Endothelial cell of umbilical vein (primary cell): ENCODE results near the gene KTN1. TPM values are rescaled to one million over a fixed set of nuclear protein-coding genes. Genes with fewer than 3 reads are reported as not detected.

Experiments used
- BruUV-seq: library from RNA; stranded (reverse); fragments of 400-500 nt; replicated peaks from 2 replicates; lab custom pipeline; 2021; lab: Mats Ljungman, UMichigan
- CTCF ChIA-PET: fragments of 300-600, 350-600 bp; sonication (Branson Sonifier 250); formaldehyde crosslinking; loops from one replicate; lab custom pipeline; 2021; ENCODE audit warnings: antibody characterized with exemption, inconsistent platforms; lab: Charles Lee
- POLR2A ChIA-PET: fragments of 300-600, 350-600 bp; sonication (Branson Sonifier 250); formaldehyde crosslinking; loops from one replicate; lab custom pipeline; 2021; ENCODE audit warnings: antibody characterized with exemption, inconsistent platforms; lab: Charles Lee
- DNase-seq: peaks from one replicate; pipeline ENCODE4 v3.0.0-alpha.2; 2011; ENCODE audit warnings: low read depth, low spot score
- FAIRE-seq: peaks from 2 replicates; lab custom pipeline; 2011; peaks lifted over from hg19 to GRCh38; lab: Jason Lieb, UNC
- H2AFZ ChIP-seq: 2 replicates; pipeline ENCODE4 v1.6.0; 2012; ENCODE audit warnings: low read depth, low read length, control low read depth, inconsistent platforms
- H3K27ac ChIP-seq: 2 replicates; pipeline ENCODE4 v1.5.1; 2011; ENCODE audit warnings: low read depth, mild to moderate bottlenecking, control low read depth, low read length, moderate library complexity; ENCODE audit not compliant: insufficient read depth
- H3K27me3 ChIP-seq, 2 experiments: 2 replicates each; pipeline versions ENCODE4 v1.6.0 to v1.6.1; 2011; ENCODE audit warnings: low read length in 2 of 2, mixed read lengths in 1 of 2; ENCODE audit not compliant: control insufficient read depth in 2 of 2, insufficient read depth in 2 of 2
- H3K36me3 ChIP-seq, 2 experiments: 2 replicates in 1 of 2; 3 replicates in 1 of 2; pipeline ENCODE4 v1.5.1; 2011; ENCODE audit warnings: low read length in 2 of 2, mild to moderate bottlenecking in 1 of 2, moderate library complexity in 1 of 2; ENCODE audit not compliant: control insufficient read depth in 2 of 2, insufficient read depth in 2 of 2; ENCODE audit errors: extremely low read depth in 1 of 2
- H3K4me1 ChIP-seq: 3 replicates; pipeline ENCODE4 v1.5.1; 2011; ENCODE audit warnings: mild to moderate bottlenecking, low read length; ENCODE audit not compliant: control insufficient read depth, insufficient read depth; ENCODE audit errors: extremely low read depth
- H3K4me2 ChIP-seq: 2 replicates; pipeline ENCODE4 v1.6.1; 2011; ENCODE audit warnings: low read length, control low read depth, mixed read lengths; ENCODE audit not compliant: insufficient read depth
- H3K4me3 ChIP-seq, 3 experiments: fragments of 200-600 bp in 1 of 3; sonication (generic), shearing (Covaris generic) in 1 of 3; replicated peaks in 1 of 3; 2 replicates each; pipeline ENCODE4 v1.5.1; 2011 to 2016; ENCODE audit warnings: control low read depth in 3 of 3, low read length in 3 of 3, mild to moderate bottlenecking in 2 of 3, inconsistent platforms in 1 of 3, low read depth in 1 of 3, moderate library complexity in 1 of 3; ENCODE audit not compliant: insufficient read depth in 1 of 3
- H3K79me2 ChIP-seq: 2 replicates; pipeline ENCODE4 v1.6.0; 2012; ENCODE audit warnings: low read length, inconsistent platforms; ENCODE audit not compliant: control insufficient read depth, insufficient read depth
- H3K9ac ChIP-seq: replicated peaks from 2 replicates; pipeline ENCODE3; 2011; ENCODE audit warnings: low read length, control low read depth; ENCODE audit not compliant: insufficient read depth; ENCODE audit errors: extremely low read depth
- H3K9me1 ChIP-seq: replicated peaks from 3 replicates; pipeline ENCODE4 v1.6.0; 2011; ENCODE audit warnings: mild to moderate bottlenecking, low read length; ENCODE audit not compliant: control insufficient read depth, insufficient read depth; ENCODE audit errors: extremely low read depth
- H3K9me3 ChIP-seq: replicated peaks from 2 replicates; pipeline ENCODE4 v1.5.1; 2012; ENCODE audit warnings: low read length, inconsistent platforms; ENCODE audit not compliant: control insufficient read depth, insufficient read depth
- H4K20me1 ChIP-seq: replicated peaks from 2 replicates; pipeline ENCODE3; 2011; ENCODE audit warnings: mild to moderate bottlenecking, low read length; ENCODE audit not compliant: control insufficient read depth, insufficient read depth; ENCODE audit errors: extremely low read depth
- EZH2 ChIP-seq: IDR thresholded peaks from 2 replicates; pipeline ENCODE4 v1.6.1; 2012; ENCODE audit warnings: borderline replicate concordance, low read depth, mild to moderate bottlenecking, moderate library complexity, low read length, inconsistent platforms; ENCODE audit not compliant: severe bottlenecking
- FOS ChIP-seq: IDR thresholded peaks from 2 replicates; pipeline ENCODE4 v1.6.1; 2011; ENCODE audit warnings: mild to moderate bottlenecking, low read length, moderate library complexity, borderline replicate concordance; ENCODE audit not compliant: insufficient read depth
- GATA2 ChIP-seq: IDR thresholded peaks from 2 replicates; pipeline ENCODE4 v1.7.0; 2011; ENCODE audit warnings: low read depth, mild to moderate bottlenecking, moderate library complexity, mixed read lengths, low read length; ENCODE audit not compliant: insufficient read length, insufficient read depth
- JUN ChIP-seq: IDR thresholded peaks from 2 replicates; pipeline ENCODE4 v1.6.1; 2011; ENCODE audit warnings: borderline replicate concordance, low read depth; ENCODE audit not compliant: insufficient read length, insufficient read depth
- MYC ChIP-seq: IDR thresholded peaks from one replicate; pipeline ENCODE4 v1.6.1; 2011; ENCODE audit warnings: mild to moderate bottlenecking, low read depth, low read length
- POLR2A ChIP-seq: IDR thresholded peaks from 2 replicates; pipeline ENCODE4 v1.6.1; 2012; ENCODE audit warnings: low read depth, mild to moderate bottlenecking, control low read depth, low read length
- POLR2AphosphoS5 ChIP-seq: IDR thresholded peaks from 2 replicates; pipeline ENCODE4 v1.6.1; 2012; ENCODE audit warnings: low read depth, mild to moderate bottlenecking, control low read depth, low read length, moderate library complexity; ENCODE audit not compliant: insufficient read depth
- dilution Hi-C: fragments of 300-500 bp; cut with MboI; formaldehyde crosslinking; loops from one replicate; pipeline ENCODE4 v1.15.0; 2019; ENCODE audit warnings: low sequenced_read_pairs; ENCODE audit not compliant: extremely low pct_ligation_motif_present
- intact Hi-C: fragments of 100-400 bp; cut with micrococcal nuclease; formaldehyde crosslinking; loops from one replicate; pipeline ENCODE4 v1.10.0; 2022
- polyA plus RNA-seq, 4 experiments: library from polyadenylated mRNA; depleted of rRNA in 3 of 4; stranded (reverse) in 3 of 4; unstranded in 1 of 4; fragments of >200 nt; gene quantifications; 2 replicates each; pipeline versions ENCODE4 v1.2.1 to v1.2.3, GENCODE V29; 2011 to 2012; ENCODE audit warnings: missing spikeins in 1 of 4
- total RNA-seq: library from RNA; stranded (reverse); gene quantifications from 2 replicates; pipeline ENCODE4 v1.2.3, GENCODE V29; 2021
- TF ChIP-seq, protein P1 (sequence below), 2 donors: IDR thresholded peaks; 1 replicate in 1 of 2; 2 replicates in 1 of 2; pipeline ENCODE4 v1.5.1; 2011; ENCODE audit warnings: low read length in 2 of 2, mild to moderate bottlenecking in 2 of 2, moderate library complexity in 2 of 2, control low read depth in 1 of 2, inconsistent platforms in 1 of 2, low read depth in 1 of 2; ENCODE audit not compliant: insufficient read depth in 1 of 2; ENCODE audit errors: extremely low read depth in 1 of 2
- TF ChIP-seq, protein P2 (sequence below): IDR thresholded peaks from 2 replicates; pipeline ENCODE4 v1.6.1; 2011; ENCODE audit not compliant: insufficient read depth, insufficient read length

KTN1 gene
- total and polyA plus RNA-seq, 2 donors (not counting 3 experiments of a cell fraction or from before 2014, with no cell fraction given), result 33.2 to 148 TPM

DNA sequence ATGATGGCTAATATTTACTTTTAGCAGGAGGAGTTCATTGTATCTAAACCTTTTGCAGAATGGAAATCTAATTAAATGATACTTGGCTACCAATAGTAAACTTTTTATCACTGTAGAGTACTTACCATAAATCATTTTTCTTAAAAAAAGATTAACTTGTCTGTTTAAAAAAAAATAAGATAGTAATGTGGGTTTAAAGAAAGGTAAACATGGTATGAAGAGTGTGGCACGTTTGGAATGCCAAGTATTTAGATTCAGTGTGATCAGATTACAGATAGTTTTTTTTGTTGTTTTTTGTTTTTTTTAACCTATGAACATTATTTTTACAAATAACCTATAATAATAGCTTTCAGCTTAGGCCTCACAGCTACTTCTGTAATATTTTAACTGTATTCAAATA lies 25.8 kb downstream of the KTN1 start:
- Histone ChIP-seq H3K79me2 (peaks cover 78% of the 10 kb centered on the region), H3K27ac (peak overlapping the region; percentile 13), H4K20me1 (no peaks in the 10 kb centered on the region), H3K4me3 (no peak overlapping the region), H3K4me1 (peaks cover 48% of the 10 kb centered on the region), H3K36me3 (no peaks in the 10 kb centered on the region), H3K27me3 (no peaks in the 10 kb centered on the region), H2AFZ (no peak overlapping the region), H3K9me1 (no peaks in the 10 kb centered on the region), H3K9ac (no peak overlapping the region), H3K4me2 (peak overlapping the region; percentile 43), H3K9me3 (no peaks in the 10 kb centered on the region)
- TF ChIP-seq, protein P1, sequence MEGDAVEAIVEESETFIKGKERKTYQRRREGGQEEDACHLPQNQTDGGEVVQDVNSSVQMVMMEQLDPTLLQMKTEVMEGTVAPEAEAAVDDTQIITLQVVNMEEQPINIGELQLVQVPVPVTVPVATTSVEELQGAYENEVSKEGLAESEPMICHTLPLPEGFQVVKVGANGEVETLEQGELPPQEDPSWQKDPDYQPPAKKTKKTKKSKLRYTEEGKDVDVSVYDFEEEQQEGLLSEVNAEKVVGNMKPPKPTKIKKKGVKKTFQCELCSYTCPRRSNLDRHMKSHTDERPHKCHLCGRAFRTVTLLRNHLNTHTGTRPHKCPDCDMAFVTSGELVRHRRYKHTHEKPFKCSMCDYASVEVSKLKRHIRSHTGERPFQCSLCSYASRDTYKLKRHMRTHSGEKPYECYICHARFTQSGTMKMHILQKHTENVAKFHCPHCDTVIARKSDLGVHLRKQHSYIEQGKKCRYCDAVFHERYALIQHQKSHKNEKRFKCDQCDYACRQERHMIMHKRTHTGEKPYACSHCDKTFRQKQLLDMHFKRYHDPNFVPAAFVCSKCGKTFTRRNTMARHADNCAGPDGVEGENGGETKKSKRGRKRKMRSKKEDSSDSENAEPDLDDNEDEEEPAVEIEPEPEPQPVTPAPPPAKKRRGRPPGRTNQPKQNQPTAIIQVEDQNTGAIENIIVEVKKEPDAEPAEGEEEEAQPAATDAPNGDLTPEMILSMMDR (IDR thresholded peaks at IDR 0.05; ENCODE audit: extremely low read depth in 1 of 2, insufficient read depth in 1 of 2, low read depth in 1 of 2, low read length in 2 of 2), result no peak
- peak; percentile 26 for TF ChIP-seq GATA2
- CTCF ChIA-PET, result interaction anchor here (0.7 to 2.9 kb wide), 6 partner anchors 9 to 168 kb away, joined by 3 to 14 read pairs (median 3); no protein-coding TSS in a partner anchor
- DNase-seq (peak; percentile 46), FAIRE-seq (no peak)
- dilution Hi-C loops, result no loop called here
- BruUV-seq, result no TSS peak
- POLR2A ChIA-PET, result no interaction called here
- intact Hi-C loops, result loop anchor here (2.0 kb wide), 1 partner anchor 25 kb away; the partner anchor contains the start of gene KTN1

DNA sequence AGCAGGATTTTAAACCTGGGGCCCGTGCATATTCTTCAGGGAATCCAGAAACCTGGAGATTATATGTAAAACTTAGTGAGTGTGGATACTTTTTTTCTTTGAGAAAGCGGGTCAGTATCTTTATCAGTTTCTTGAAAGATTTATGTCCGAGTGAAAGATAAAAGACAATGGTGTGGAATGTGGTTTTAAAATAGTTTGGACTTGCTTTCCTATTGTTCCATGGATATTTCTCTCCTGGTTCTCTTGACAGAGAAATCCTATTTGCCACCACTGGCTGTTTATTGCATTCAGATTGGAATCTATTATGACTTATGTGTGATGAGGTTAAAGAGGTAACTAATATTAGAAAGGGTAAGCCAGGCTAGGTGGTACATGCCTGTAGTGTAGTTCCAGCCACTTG lies 27.4 kb downstream of the KTN1 start:
- TF ChIP-seq JUN, result no peak
- TF ChIP-seq EZH2, result no peak
- TF ChIP-seq, protein P2, sequence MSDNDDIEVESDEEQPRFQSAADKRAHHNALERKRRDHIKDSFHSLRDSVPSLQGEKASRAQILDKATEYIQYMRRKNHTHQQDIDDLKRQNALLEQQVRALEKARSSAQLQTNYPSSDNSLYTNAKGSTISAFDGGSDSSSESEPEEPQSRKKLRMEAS, result no peak
- TF ChIP-seq GATA2, result no peak
- TF ChIP-seq POLR2AphosphoS5, result no peak
- TF ChIP-seq MYC, result no peak
- TF ChIP-seq FOS, result no peak
- no peak for TF ChIP-seq POLR2A
- TF ChIP-seq, protein P1 (IDR thresholded peaks at IDR 0.05; ENCODE audit: extremely low read depth in 1 of 2, insufficient read depth in 1 of 2, low read depth in 1 of 2, low read length in 2 of 2), result no peak
- H3K9me1 ChIP-seq, result no peaks in the 10 kb centered on the region
- CTCF ChIA-PET, result interaction anchor here (2.9 kb wide), 1 partner anchor 161 kb away, joined by 14 read pairs; no protein-coding TSS in a partner anchor
- H3K79me2 ChIP-seq, result peaks cover 80% of the 10 kb centered on the region
- H3K36me3 ChIP-seq, result no peaks in the 10 kb centered on the region
- H3K4me2 ChIP-seq, result no peak overlapping the region
- BruUV-seq, result no TSS peak
- peak; percentile 44 for DNase-seq
- peaks cover 39% of the 10 kb centered on the region for H3K4me1 ChIP-seq
- no peaks in the 10 kb centered on the region for H3K9me3 ChIP-seq
- dilution Hi-C loops, result no loop called here
- H4K20me1 ChIP-seq, result no peaks in the 10 kb centered on the region
- H3K9ac ChIP-seq, result no peak overlapping the region
- no peak overlapping the region for H3K27ac ChIP-seq
- H3K27me3 ChIP-seq, result no peaks in the 10 kb centered on the region
- POLR2A ChIA-PET, result no interaction called here
- no peak overlapping the region for H2AFZ ChIP-seq
- no peak for FAIRE-seq
- no peak overlapping the region for H3K4me3 ChIP-seq
- intact Hi-C loops, result loop anchor here (2.0 kb wide), 1 partner anchor 27 kb away; the partner anchor contains the start of gene KTN1
